Measurements from ENCODE around the gene SORCS3. TPM values are rescaled to one million over a fixed set of nuclear protein-coding genes. Genes with fewer than 3 reads are reported as not detected.

The SORCS3 gene
- total and polyA plus RNA-seq, 10 of the 15 experiments (the other 5 are each of a cell fraction or from before 2014, with no cell fraction given), result 0.01 to 0.04 (median 0.02) TPM; not detected in 7

GRCh38 chr10:105185161-105185560, 544.1 kb downstream of the SORCS3 start:
- no peak overlapping the region for H3K27ac ChIP-seq (ENCODE audit: control insufficient read depth, insufficient read depth)
- POLR2A ChIA-PET, result no interaction called here

More at GRCh38 chr10:105185161-105185560, 544.1 kb downstream of the SORCS3 start:
- no peak overlapping the region for H3K4me2 ChIP-seq (ENCODE audit: control insufficient read depth, insufficient read depth)
- no peaks in the 10 kb centered on the region for H3K4me1 ChIP-seq (ENCODE audit: control insufficient read depth, insufficient read depth, low read length)
- in situ Hi-C loops (cut with MboI), result no loop called here
- no peak overlapping the region for H3K4me3 ChIP-seq
- no peaks in the 10 kb centered on the region for H3K27me3 ChIP-seq (replicated peaks in 1 of 2; ENCODE audit: control insufficient read depth in 2 of 2, insufficient read depth in 2 of 2, low read length in 1 of 2)
- DNase-seq (ENCODE audit: low read depth, low spot score) (no peak), ATAC-seq (no peak), FAIRE-seq (no peak)
- SMC1A ChIA-PET (ENCODE audit: uncharacterized antibody, unreplicated experiment), result no interaction called here
- no peaks in the 10 kb centered on the region for H3K36me3 ChIP-seq (ENCODE audit: control insufficient read depth in 2 of 2, insufficient read depth in 2 of 2, low read length in 1 of 2)
- RAD21 ChIA-PET (ENCODE audit: unreplicated experiment), result no interaction called here
- H3K9ac ChIP-seq (ENCODE audit: control insufficient read depth, insufficient read depth, low read length), result no peak overlapping the region
- no peak for TF ChIP-seq ATF7 (IDR thresholded peaks at IDR 0.05; ENCODE audit: low read depth)
- TF ChIP-seq ZNF384 (IDR thresholded peaks at IDR 0.05; ENCODE audit: borderline replicate concordance, low read depth, low read length), result no peak
- no peak for TF ChIP-seq ZBED1 (IDR thresholded peaks at IDR 0.05; ENCODE audit: borderline replicate concordance)
- TF ChIP-seq BCLAF1 (IDR thresholded peaks at IDR 0.05), result no peak
- no peak for TF ChIP-seq CTCF (IDR thresholded peaks at IDR 0.05 in 2 of 3, conservative IDR thresholded peaks at IDR 0.05 in 1 of 3; ENCODE audit: control insufficient read depth in 2 of 3, extremely low read depth in 1 of 3, insufficient read depth in 1 of 3, low read depth in 3 of 3, low read length in 3 of 3)
- no peak for TF ChIP-seq PBX3 (IDR thresholded peaks at IDR 0.05; ENCODE audit: insufficient replicate concordance, low read depth, low read length)
- no peak for TF ChIP-seq TARDBP (IDR thresholded peaks at IDR 0.05; ENCODE audit: borderline replicate concordance)
- no peak for TF ChIP-seq CHD2 (IDR thresholded peaks at IDR 0.05; ENCODE audit: borderline replicate concordance, low read depth, low read length)
- TF ChIP-seq TAF1 (IDR thresholded peaks at IDR 0.05; ENCODE audit: borderline replicate concordance, low read depth, low read length), result no peak
- TF ChIP-seq EED (IDR thresholded peaks at IDR 0.05; ENCODE audit: low read depth), result no peak
- no peak for TF ChIP-seq STAT3 (IDR thresholded peaks at IDR 0.05; ENCODE audit: low read depth, low read length)
- no peak for TF ChIP-seq EGR1 (IDR thresholded peaks at IDR 0.05; ENCODE audit: borderline replicate concordance in 1 of 2, low read depth in 2 of 2, low read length in 2 of 2)
- TF ChIP-seq HDAC2 (IDR thresholded peaks at IDR 0.05), result no peak
- no peak for TF ChIP-seq REST (IDR thresholded peaks at IDR 0.05; ENCODE audit: low read depth, low read length)
- TF ChIP-seq IKZF2 (IDR thresholded peaks at IDR 0.05), result no peak
- no TSS peak for BruUV-seq (replicated peaks)
- CTCF ChIA-PET, result no interaction called here
- 42% methylated on average over 4 of the region's 4 CpGs for WGBS (ENCODE audit: insufficient coverage, insufficient replicate concordance, low lambda C conversion rate, missing lambda C conversion rate)
- H3K9me3 ChIP-seq (replicated peaks; ENCODE audit: control insufficient read depth, insufficient read depth, low read length), result no peaks in the 10 kb centered on the region
- H3K79me2 ChIP-seq (ENCODE audit: control insufficient read depth, insufficient read depth, low read length), result no peaks in the 10 kb centered on the region
- intact Hi-C loops (cut with micrococcal nuclease; ENCODE audit: unreplicated experiment), result no loop called here
- no peak overlapping the region for H2AFZ ChIP-seq (ENCODE audit: control insufficient read depth, low read depth, low read length)
- no peaks in the 10 kb centered on the region for H4K20me1 ChIP-seq (ENCODE audit: control insufficient read depth, insufficient read depth)

All from GM12878 (cell line).